SW480 (cell line): ENCODE results near the gene NCR3LG1.

Experiments
- DNase-seq: peaks from one replicate; pipeline ENCODE4 v3.0.0-alpha.2; 2016; ENCODE audit warnings: low spot score

The NCR3LG1 gene

GRCh38 chr11:17351510-17352176 lies at the start of gene NCR3LG1:
Gene NCR3LG1, plus strand, starts transcription at chr11:17351800. Its CDS starts 170 bp downstream, at chr11:17351970.
- peak; percentile 69 for DNase-seq

- no peak for DNase-seq
Measured at GRCh38 chr11:17313349-17314231, 38.0 kb upstream of the NCR3LG1 start.

GRCh38 chr11:17314232-17314547 lies 37.4 kb upstream of the NCR3LG1 start:
- DNase-seq, result peak; percentile 21

GRCh38 chr11:17314904-17315426 lies 36.6 kb upstream of the NCR3LG1 start:
- no peak for DNase-seq

GRCh38 chr11:17328871-17329494 lies 22.6 kb upstream of the NCR3LG1 start:
- DNase-seq, result no peak

- DNase-seq, result no peak
Measured at GRCh38 chr11:17331669-17332068, 19.9 kb upstream of the NCR3LG1 start.

- no peak for DNase-seq
Measured at GRCh38 chr11:17333799-17334586, 17.6 kb upstream of the NCR3LG1 start.

GRCh38 chr11:17343257-17343656 lies 8.3 kb upstream of the NCR3LG1 start:
- DNase-seq, result no peak

- DNase-seq, result no peak
Measured at GRCh38 chr11:17343907-17344306, 7.7 kb upstream of the NCR3LG1 start.

- no peak for DNase-seq
Measured at GRCh38 chr11:17347676-17348075, 3.9 kb upstream of the NCR3LG1 start.

- DNase-seq, result no peak
Measured at GRCh38 chr11:17350455-17351171, 987 bp upstream of the NCR3LG1 start.

GRCh38 chr11:17351172-17351509 lies 459 bp upstream of the NCR3LG1 start:
- no peak for DNase-seq

- DNase-seq, result peak; percentile 90
Measured at GRCh38 chr11:17352950-17353820, 1.6 kb downstream of the NCR3LG1 start.

GRCh38 chr11:17353821-17354600 lies 2.4 kb downstream of the NCR3LG1 start:
- peak; percentile 25 for DNase-seq

- peak; percentile 88 for DNase-seq
Measured at GRCh38 chr11:17354601-17354991, 3.0 kb downstream of the NCR3LG1 start.

- no peak for DNase-seq
Measured at GRCh38 chr11:17366495-17366894, 14.9 kb downstream of the NCR3LG1 start.

- no peak for DNase-seq
Measured at GRCh38 chr11:17368551-17368950, 17.0 kb downstream of the NCR3LG1 start.

GRCh38 chr11:17369094-17369493 lies 17.5 kb downstream of the NCR3LG1 start:
- DNase-seq, result no peak

- no peak for DNase-seq
Measured at GRCh38 chr11:17369684-17370243, 18.2 kb downstream of the NCR3LG1 start.
